DND-41 (cell line): ENCODE measurements around the gene TMEM219.

Experiments used
- ATAC-seq: fragments of 200-7000 bp; cut with Tn5 transposase; 3 replicates; pipeline ENCODE4 v1.9.1; 2021; ENCODE audit warnings: low read depth; ENCODE audit not compliant: insufficient read depth
- DNase-seq: peaks from one replicate; pipeline ENCODE4 v3.0.0-alpha.2; 2020
- H2AFZ ChIP-seq: 2 replicates; pipeline ENCODE4 v1.6.0; 2012; ENCODE audit warnings: low read depth, low read length
- H3K27ac ChIP-seq: 2 replicates; pipeline ENCODE4 v1.5.1; 2012; ENCODE audit warnings: low read length, inconsistent platforms
- H3K27me3 ChIP-seq: fragments of 200-600 bp; sonication (generic); 2 replicates; pipeline ENCODE4 v1.6.0; 2012; ENCODE audit warnings: low read length, mild to moderate bottlenecking, inconsistent platforms; ENCODE audit not compliant: insufficient read depth, poor library complexity
- H3K36me3 ChIP-seq: 2 replicates; pipeline ENCODE4 v1.5.1; 2012; ENCODE audit warnings: low read length, inconsistent platforms; ENCODE audit not compliant: insufficient read depth
- H3K4me1 ChIP-seq: 2 replicates; pipeline ENCODE4 v1.5.1; 2012; ENCODE audit warnings: mild to moderate bottlenecking, low read length; ENCODE audit not compliant: insufficient read depth
- H3K4me2 ChIP-seq: 2 replicates; pipeline ENCODE4 v1.6.0; 2012; ENCODE audit warnings: mild to moderate bottlenecking, moderate library complexity, low read length, inconsistent platforms; ENCODE audit not compliant: insufficient read depth
- H3K4me3 ChIP-seq, 2 experiments: fragments of 200-600 bp in 1 of 2; shearing (Covaris generic) in 1 of 2; 2 replicates each; pipeline ENCODE4 v1.5.1; 2012 to 2016; ENCODE audit warnings: inconsistent platforms in 2 of 2, low read length in 2 of 2, mild to moderate bottlenecking in 2 of 2, low read depth in 1 of 2, moderate library complexity in 1 of 2
- H3K79me2 ChIP-seq: 2 replicates; pipeline ENCODE4 v1.6.0; 2012; ENCODE audit warnings: low read length, inconsistent platforms; ENCODE audit not compliant: insufficient read depth
- H3K9ac ChIP-seq: 2 replicates; pipeline ENCODE4 v1.6.0; 2012; ENCODE audit warnings: low read depth, mild to moderate bottlenecking, inconsistent platforms, low read length, moderate library complexity
- H3K9me3 ChIP-seq: 2 replicates; pipeline ENCODE4 v1.5.1; 2012; ENCODE audit warnings: low read length, moderate library complexity, mild to moderate bottlenecking, inconsistent platforms; ENCODE audit not compliant: insufficient read depth, severe bottlenecking
- H4K20me1 ChIP-seq: 2 replicates; pipeline ENCODE4 v1.6.0; 2012; ENCODE audit warnings: low read length; ENCODE audit not compliant: insufficient read depth
- EZH2 ChIP-seq: IDR thresholded peaks from 3 replicates; pipeline ENCODE4 v1.6.1; 2012; ENCODE audit warnings: borderline replicate concordance, low read depth, mild to moderate bottlenecking, moderate library complexity, low read length, inconsistent platforms; ENCODE audit not compliant: severe bottlenecking
- TF ChIP-seq, protein P1 (sequence below): IDR thresholded peaks from 2 replicates; pipeline ENCODE4 v1.5.1; 2012; ENCODE audit warnings: borderline replicate concordance, low read length, moderate library complexity, mild to moderate bottlenecking; ENCODE audit not compliant: poor library complexity, severe bottlenecking; ENCODE audit errors: extremely low read depth

TMEM219 gene

DNA sequence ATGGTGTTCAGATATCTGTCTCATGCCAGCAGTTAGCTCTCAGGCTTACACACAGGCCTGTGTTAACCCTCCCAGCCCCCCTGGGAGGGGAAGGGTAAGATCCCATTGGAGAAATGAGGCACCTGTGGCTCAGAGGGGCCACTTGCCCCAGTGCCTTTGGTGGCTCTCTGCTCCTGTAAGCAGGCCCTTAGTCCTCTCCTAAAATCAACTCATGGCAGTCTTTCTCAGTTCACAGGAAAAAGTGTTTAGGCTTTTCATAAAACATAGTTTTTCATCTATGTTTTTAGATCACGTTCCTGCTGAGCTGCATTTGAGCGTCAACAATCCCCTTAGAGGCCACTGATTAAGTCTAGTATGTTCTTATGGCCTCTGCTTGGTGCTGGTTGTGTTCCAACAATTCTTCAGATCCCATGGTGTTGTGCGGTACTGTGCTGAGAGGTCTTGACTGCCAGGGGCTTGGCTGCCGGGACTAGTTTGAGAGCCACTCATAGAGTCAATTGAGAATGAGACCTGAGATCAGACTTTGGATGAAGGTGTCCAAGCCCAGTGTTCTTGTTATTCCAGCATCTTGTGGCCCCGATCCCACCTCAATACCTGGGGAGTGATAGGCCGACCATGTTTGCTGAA is 22.4 kb downstream of the TMEM219 start:
- Histone ChIP-seq H4K20me1 (peaks cover 15% of the 10 kb centered on the region), H2AFZ (no peak overlapping the region), H3K79me2 (no peaks in the 10 kb centered on the region), H3K4me2 (no peak overlapping the region), H3K36me3 (peaks cover 96% of the 10 kb centered on the region), H3K4me1 (no peaks in the 10 kb centered on the region), H3K27ac (no peak overlapping the region), H3K27me3 (no peaks in the 10 kb centered on the region), H3K9ac (no peak overlapping the region), H3K4me3 (no peak overlapping the region), H3K9me3 (no peaks in the 10 kb centered on the region)
- TF ChIP-seq, protein P1, sequence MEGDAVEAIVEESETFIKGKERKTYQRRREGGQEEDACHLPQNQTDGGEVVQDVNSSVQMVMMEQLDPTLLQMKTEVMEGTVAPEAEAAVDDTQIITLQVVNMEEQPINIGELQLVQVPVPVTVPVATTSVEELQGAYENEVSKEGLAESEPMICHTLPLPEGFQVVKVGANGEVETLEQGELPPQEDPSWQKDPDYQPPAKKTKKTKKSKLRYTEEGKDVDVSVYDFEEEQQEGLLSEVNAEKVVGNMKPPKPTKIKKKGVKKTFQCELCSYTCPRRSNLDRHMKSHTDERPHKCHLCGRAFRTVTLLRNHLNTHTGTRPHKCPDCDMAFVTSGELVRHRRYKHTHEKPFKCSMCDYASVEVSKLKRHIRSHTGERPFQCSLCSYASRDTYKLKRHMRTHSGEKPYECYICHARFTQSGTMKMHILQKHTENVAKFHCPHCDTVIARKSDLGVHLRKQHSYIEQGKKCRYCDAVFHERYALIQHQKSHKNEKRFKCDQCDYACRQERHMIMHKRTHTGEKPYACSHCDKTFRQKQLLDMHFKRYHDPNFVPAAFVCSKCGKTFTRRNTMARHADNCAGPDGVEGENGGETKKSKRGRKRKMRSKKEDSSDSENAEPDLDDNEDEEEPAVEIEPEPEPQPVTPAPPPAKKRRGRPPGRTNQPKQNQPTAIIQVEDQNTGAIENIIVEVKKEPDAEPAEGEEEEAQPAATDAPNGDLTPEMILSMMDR, result no peak
- no peak for TF ChIP-seq EZH2
- DNase-seq (no peak), ATAC-seq (no peak)

DNA sequence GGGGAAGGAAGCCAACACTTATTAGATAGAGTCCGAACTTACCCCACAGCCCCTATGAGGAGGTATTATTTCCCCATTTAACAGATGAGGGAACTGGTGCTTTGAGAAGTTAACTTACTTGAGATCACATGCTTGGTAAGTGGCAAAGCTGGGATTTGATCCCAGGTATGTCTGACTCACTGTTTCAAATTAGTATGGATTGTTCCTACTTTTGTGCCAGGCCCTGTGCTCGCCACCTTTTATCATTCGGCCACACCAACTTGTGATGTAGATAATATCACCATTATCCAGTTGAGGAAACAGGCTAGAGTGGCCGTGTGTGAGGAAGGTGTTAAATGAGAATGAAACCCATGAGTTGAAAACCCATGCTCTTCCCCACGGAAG is 22.9 kb downstream of the TMEM219 start:
- H3K27ac ChIP-seq, result no peak overlapping the region
- peaks cover 96% of the 10 kb centered on the region for H3K36me3 ChIP-seq

DNA sequence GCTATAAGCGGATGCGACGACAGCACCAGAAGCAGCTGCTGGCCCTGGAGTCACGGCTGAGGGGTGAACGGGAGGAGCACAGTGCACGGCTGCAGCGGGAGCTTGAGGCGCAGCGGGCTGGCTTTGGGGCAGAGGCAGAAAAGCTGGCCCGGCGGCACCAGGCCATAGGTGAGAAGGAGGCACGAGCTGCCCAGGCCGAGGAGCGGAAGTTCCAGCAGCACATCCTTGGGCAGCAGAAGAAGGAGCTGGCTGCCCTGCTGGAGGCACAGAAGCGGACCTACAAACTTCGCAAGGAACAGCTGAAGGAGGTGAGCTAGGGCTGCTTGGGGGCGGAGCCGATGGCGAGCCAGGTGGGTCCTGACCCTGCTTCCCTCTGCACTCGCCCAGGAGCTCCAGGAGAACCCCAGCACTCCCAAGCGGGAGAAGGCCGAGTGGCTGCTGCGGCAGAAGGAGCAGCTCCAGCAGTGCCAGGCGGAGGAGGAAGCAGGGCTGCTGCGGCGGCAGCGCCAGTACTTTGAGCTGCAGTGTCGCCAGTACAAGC is 23.5 kb downstream of the TMEM219 start:
- no peak overlapping the region for H3K4me2 ChIP-seq
- no peaks in the 10 kb centered on the region for H3K79me2 ChIP-seq
- H3K27me3 ChIP-seq, result no peaks in the 10 kb centered on the region
- no peak for TF ChIP-seq EZH2
- no peak overlapping the region for H3K9ac ChIP-seq
- no peak overlapping the region for H3K4me3 ChIP-seq
- peaks cover 14% of the 10 kb centered on the region for H4K20me1 ChIP-seq
- no peak overlapping the region for H2AFZ ChIP-seq
- no peak for ATAC-seq
- H3K36me3 ChIP-seq, result peaks cover 96% of the 10 kb centered on the region
- no peaks in the 10 kb centered on the region for H3K4me1 ChIP-seq
- no peak for DNase-seq
- H3K27ac ChIP-seq, result no peak overlapping the region
- H3K9me3 ChIP-seq, result no peaks in the 10 kb centered on the region

More for the DNA sequence above, 22.9 kb downstream of the TMEM219 start:
- no peaks in the 10 kb centered on the region for H3K4me1 ChIP-seq
- H3K9me3 ChIP-seq, result no peaks in the 10 kb centered on the region
- H3K79me2 ChIP-seq, result no peaks in the 10 kb centered on the region
- no peak overlapping the region for H3K4me2 ChIP-seq
- DNase-seq (no peak), ATAC-seq (no peak)
- TF ChIP-seq, protein P1, result no peak
- no peak for TF ChIP-seq EZH2
- H2AFZ ChIP-seq, result no peak overlapping the region
- H3K4me3 ChIP-seq, result no peak overlapping the region
- H4K20me1 ChIP-seq, result peaks cover 14% of the 10 kb centered on the region
- no peak overlapping the region for H3K9ac ChIP-seq
- H3K27me3 ChIP-seq, result no peaks in the 10 kb centered on the region

DNA sequence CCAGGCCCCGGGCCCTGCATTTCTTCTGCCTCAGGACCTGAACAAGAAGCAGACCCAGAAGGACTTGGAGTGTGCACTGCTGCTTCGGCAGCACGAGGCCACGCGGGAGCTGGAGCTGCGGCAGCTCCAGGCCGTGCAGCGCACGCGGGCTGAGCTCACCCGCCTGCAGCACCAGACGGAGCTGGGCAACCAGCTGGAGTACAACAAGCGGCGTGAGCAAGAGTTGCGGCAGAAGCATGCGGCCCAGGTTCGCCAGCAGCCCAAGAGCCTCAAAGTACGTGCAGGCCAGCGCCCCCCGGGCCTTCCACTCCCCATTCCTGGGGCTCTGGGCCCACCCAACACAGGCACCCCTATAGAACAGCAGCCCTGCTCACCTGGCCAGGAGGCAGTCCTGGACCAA is 24.4 kb downstream of the TMEM219 start:
- no peak overlapping the region for H3K4me2 ChIP-seq
- H3K27ac ChIP-seq, result no peak overlapping the region
- no peaks in the 10 kb centered on the region for H3K27me3 ChIP-seq
- no peak for DNase-seq
- peaks cover 100% of the 10 kb centered on the region for H3K36me3 ChIP-seq
- no peaks in the 10 kb centered on the region for H3K79me2 ChIP-seq
- peaks cover 14% of the 10 kb centered on the region for H4K20me1 ChIP-seq
- H3K9me3 ChIP-seq, result no peaks in the 10 kb centered on the region
- no peak overlapping the region for H3K9ac ChIP-seq
- no peak overlapping the region for H3K4me3 ChIP-seq
- no peaks in the 10 kb centered on the region for H3K4me1 ChIP-seq
- no peak overlapping the region for H2AFZ ChIP-seq
- TF ChIP-seq, protein P1, result no peak
- TF ChIP-seq EZH2, result no peak
- no peak for ATAC-seq
